Measurements from ENCODE around the gene ABHD12B.

ABHD12B gene

GRCh38 chr14:50844391-50844790 lies 27.5 kb upstream of the ABHD12B start:
- no peak overlapping the region for H3K4me3 ChIP-seq (ENCODE audit: low read depth, low read length, poor library complexity, severe bottlenecking)
- TF ChIP-seq, protein P1, sequence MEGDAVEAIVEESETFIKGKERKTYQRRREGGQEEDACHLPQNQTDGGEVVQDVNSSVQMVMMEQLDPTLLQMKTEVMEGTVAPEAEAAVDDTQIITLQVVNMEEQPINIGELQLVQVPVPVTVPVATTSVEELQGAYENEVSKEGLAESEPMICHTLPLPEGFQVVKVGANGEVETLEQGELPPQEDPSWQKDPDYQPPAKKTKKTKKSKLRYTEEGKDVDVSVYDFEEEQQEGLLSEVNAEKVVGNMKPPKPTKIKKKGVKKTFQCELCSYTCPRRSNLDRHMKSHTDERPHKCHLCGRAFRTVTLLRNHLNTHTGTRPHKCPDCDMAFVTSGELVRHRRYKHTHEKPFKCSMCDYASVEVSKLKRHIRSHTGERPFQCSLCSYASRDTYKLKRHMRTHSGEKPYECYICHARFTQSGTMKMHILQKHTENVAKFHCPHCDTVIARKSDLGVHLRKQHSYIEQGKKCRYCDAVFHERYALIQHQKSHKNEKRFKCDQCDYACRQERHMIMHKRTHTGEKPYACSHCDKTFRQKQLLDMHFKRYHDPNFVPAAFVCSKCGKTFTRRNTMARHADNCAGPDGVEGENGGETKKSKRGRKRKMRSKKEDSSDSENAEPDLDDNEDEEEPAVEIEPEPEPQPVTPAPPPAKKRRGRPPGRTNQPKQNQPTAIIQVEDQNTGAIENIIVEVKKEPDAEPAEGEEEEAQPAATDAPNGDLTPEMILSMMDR (IDR thresholded peaks at IDR 0.05; ENCODE audit: low read length), result no peak
- no peak for TF ChIP-seq EZH2 (IDR thresholded peaks at IDR 0.05; ENCODE audit: borderline replicate concordance, low read length)
- H3K4me1 ChIP-seq (ENCODE audit: insufficient read depth, low read length, severe bottlenecking), result no peaks in the 10 kb centered on the region
- H4K20me1 ChIP-seq (ENCODE audit: insufficient read depth, low read length), result no peaks in the 10 kb centered on the region
- H3K27ac ChIP-seq (ENCODE audit: low read depth, low read length, poor library complexity, severe bottlenecking), result no peak overlapping the region
- H3F3A ChIP-seq (ENCODE audit: insufficient read depth, low read length), result no peaks in the 10 kb centered on the region
- no peak overlapping the region for H3K9ac ChIP-seq (ENCODE audit: low read length)
- no peaks in the 10 kb centered on the region for H3K9me2 ChIP-seq (ENCODE audit: low read depth, low read length)
- H3K36me3 ChIP-seq (ENCODE audit: insufficient read depth, low read length), result no peaks in the 10 kb centered on the region
- H3K9me3 ChIP-seq (ENCODE audit: low read length), result no peaks in the 10 kb centered on the region
- no peak overlapping the region for H2AFZ ChIP-seq (ENCODE audit: low read length)
- H3K27me3 ChIP-seq (ENCODE audit: insufficient read depth, low read length), result no peaks in the 10 kb centered on the region
- H3K79me2 ChIP-seq (ENCODE audit: insufficient read depth, low read length), result no peaks in the 10 kb centered on the region
- no peak overlapping the region for H3K4me2 ChIP-seq (ENCODE audit: low read length)

DNA sequence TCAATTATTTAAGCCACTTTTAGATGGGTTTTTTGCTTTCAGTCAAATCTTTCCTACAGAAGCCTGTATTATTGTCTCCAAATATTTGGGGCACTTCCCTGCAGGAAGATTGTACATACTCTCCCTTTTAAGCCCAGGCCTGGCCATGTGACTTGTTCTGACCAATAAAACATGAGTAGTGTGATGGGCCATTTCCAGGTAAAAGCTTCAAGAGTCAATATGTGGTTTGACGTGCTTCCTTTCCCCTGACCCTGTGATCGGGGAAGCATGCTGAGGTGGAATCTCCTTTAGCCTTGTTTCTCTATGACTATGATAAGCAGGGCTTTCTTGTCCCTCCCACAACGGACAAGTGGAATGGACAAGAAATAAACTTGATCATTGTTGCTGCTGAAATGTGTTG lies 26.7 kb upstream of the ABHD12B start:
- no peaks in the 10 kb centered on the region for H3K79me2 ChIP-seq (ENCODE audit: insufficient read depth, low read length)
- H3K27ac ChIP-seq (ENCODE audit: low read depth, low read length, poor library complexity, severe bottlenecking), result no peak overlapping the region
- no peaks in the 10 kb centered on the region for H3F3A ChIP-seq (ENCODE audit: insufficient read depth, low read length)
- no peaks in the 10 kb centered on the region for H3K9me2 ChIP-seq (ENCODE audit: low read depth, low read length)
- no peaks in the 10 kb centered on the region for H3K27me3 ChIP-seq (ENCODE audit: insufficient read depth, low read length)
- 0 out of 2 replicates have a peak overlapping the region, but pooled peaks have one; percentile 3 for H2AFZ ChIP-seq (ENCODE audit: low read length)
- H3K9ac ChIP-seq (ENCODE audit: low read length), result no peak overlapping the region
- no peaks in the 10 kb centered on the region for H3K36me3 ChIP-seq (ENCODE audit: insufficient read depth, low read length)
- H3K9me3 ChIP-seq (ENCODE audit: low read length), result no peaks in the 10 kb centered on the region
- H3K4me3 ChIP-seq (ENCODE audit: low read depth, low read length, poor library complexity, severe bottlenecking), result no peak overlapping the region
- no peaks in the 10 kb centered on the region for H4K20me1 ChIP-seq (ENCODE audit: insufficient read depth, low read length)
- TF ChIP-seq, protein P1 (IDR thresholded peaks at IDR 0.05; ENCODE audit: low read length), result no peak
- TF ChIP-seq EZH2 (IDR thresholded peaks at IDR 0.05; ENCODE audit: borderline replicate concordance, low read length), result no peak
- H3K4me1 ChIP-seq (ENCODE audit: insufficient read depth, low read length, severe bottlenecking), result no peaks in the 10 kb centered on the region
- H3K4me2 ChIP-seq (ENCODE audit: low read length), result no peak overlapping the region

DNA sequence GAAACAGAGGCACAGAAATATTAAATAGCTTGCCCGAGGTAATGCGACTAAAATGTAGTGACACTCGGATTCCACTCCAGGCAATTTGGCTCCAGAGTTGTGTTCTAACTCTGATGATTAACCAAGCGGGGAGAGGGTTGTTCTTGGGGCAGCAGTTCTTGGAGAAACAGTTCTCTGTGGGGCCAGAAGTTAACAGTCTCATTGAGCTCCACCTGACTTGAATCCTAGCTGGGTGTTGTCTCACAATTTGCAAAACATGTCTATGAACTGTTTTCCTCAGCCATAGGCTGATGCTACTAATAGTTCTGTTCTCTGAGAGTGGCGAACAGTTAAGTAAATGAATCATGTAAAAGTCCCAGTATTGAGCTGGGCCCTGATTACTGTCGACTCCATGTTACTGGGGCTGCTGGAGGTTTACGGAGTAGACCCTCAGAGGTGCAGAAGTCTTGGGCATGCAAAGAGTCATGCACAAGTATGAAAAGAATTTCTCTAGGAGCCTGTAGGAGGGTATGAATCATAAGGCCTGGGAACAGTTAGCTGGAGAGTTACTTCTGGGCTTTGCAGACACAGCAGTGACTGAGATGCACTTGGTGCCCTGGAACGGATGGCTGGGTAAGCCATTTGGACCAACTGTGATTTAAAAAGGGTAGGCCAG lies 25.5 kb upstream of the ABHD12B start:
- no peaks in the 10 kb centered on the region for H3K9me3 ChIP-seq (ENCODE audit: low read length)
- H3K36me3 ChIP-seq (ENCODE audit: insufficient read depth, low read length), result no peaks in the 10 kb centered on the region
- no peak overlapping the region for H3K4me3 ChIP-seq (ENCODE audit: low read depth, low read length, poor library complexity, severe bottlenecking)
- no peak overlapping the region for H2AFZ ChIP-seq (ENCODE audit: low read length)
- no peak overlapping the region for H3K27ac ChIP-seq (ENCODE audit: low read depth, low read length, poor library complexity, severe bottlenecking)
- no peaks in the 10 kb centered on the region for H4K20me1 ChIP-seq (ENCODE audit: insufficient read depth, low read length)
- no peak overlapping the region for H3K4me2 ChIP-seq (ENCODE audit: low read length)
- H3K4me1 ChIP-seq (ENCODE audit: insufficient read depth, low read length, severe bottlenecking), result no peaks in the 10 kb centered on the region
- no peaks in the 10 kb centered on the region for H3K9me2 ChIP-seq (ENCODE audit: low read depth, low read length)
- no peaks in the 10 kb centered on the region for H3F3A ChIP-seq (ENCODE audit: insufficient read depth, low read length)
- no peaks in the 10 kb centered on the region for H3K27me3 ChIP-seq (ENCODE audit: insufficient read depth, low read length)
- no peak for TF ChIP-seq EZH2 (IDR thresholded peaks at IDR 0.05; ENCODE audit: borderline replicate concordance, low read length)
- TF ChIP-seq, protein P1 (IDR thresholded peaks at IDR 0.05; ENCODE audit: low read length), result no peak
- no peak overlapping the region for H3K9ac ChIP-seq (ENCODE audit: low read length)
- H3K79me2 ChIP-seq (ENCODE audit: insufficient read depth, low read length), result no peaks in the 10 kb centered on the region
